Measurements from ENCODE around the gene FTO.

The FTO gene

GRCh38 chr16:54191163-54191562 is 487.2 kb downstream of the FTO start:
- H3K4me3 ChIP-seq (ENCODE audit: low read depth, low read length), result no peak overlapping the region
- DNase-seq (ENCODE audit: low read depth), result no peak
- no peak for TF ChIP-seq CTCF (IDR thresholded peaks at IDR 0.05; ENCODE audit: control insufficient read depth, extremely low read depth, insufficient read depth)

DNA sequence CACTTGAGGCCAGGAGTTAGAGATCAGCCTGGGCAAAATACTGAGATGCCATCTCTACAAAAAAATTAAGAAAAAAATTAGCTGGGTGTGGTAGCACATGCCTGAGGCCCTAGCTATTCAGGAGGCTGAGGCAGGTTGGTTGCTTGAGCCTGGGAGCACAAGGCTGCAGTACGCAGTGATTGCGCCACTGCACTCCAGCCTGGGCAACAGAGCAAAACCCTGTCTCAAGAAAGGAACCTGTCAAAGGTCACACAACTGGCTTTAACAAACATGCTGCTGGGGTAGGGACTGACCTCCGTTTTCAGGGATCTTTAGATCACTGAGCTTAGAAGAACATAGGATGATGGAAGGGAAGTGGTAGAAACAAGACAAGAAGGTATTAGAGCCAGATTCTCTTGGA is 487.6 kb downstream of the FTO start:
- no peak overlapping the region for H3K4me3 ChIP-seq (ENCODE audit: low read depth, low read length)
- no peak for DNase-seq (ENCODE audit: low read depth)
- no peak for TF ChIP-seq CTCF (IDR thresholded peaks at IDR 0.05; ENCODE audit: control insufficient read depth, extremely low read depth, insufficient read depth)

- H3K4me3 ChIP-seq (ENCODE audit: low read depth, low read length), result no peak overlapping the region
- no peak for DNase-seq (ENCODE audit: low read depth)
These were observed 489.2 kb downstream of the FTO start for GRCh38 chr16:54193013-54193664.

GRCh38 chr16:54193665-54194333 is 489.8 kb downstream of the FTO start:
- H3K4me3 ChIP-seq (ENCODE audit: low read depth, low read length), result no peak overlapping the region
- no peak for DNase-seq (ENCODE audit: low read depth)
- peak; percentile 87 for TF ChIP-seq CTCF (IDR thresholded peaks at IDR 0.05; ENCODE audit: control insufficient read depth, extremely low read depth, insufficient read depth)

More at GRCh38 chr16:54193013-54193664, 489.2 kb downstream of the FTO start:
- no peak for TF ChIP-seq CTCF (IDR thresholded peaks at IDR 0.05; ENCODE audit: control insufficient read depth, extremely low read depth, insufficient read depth)

DNA sequence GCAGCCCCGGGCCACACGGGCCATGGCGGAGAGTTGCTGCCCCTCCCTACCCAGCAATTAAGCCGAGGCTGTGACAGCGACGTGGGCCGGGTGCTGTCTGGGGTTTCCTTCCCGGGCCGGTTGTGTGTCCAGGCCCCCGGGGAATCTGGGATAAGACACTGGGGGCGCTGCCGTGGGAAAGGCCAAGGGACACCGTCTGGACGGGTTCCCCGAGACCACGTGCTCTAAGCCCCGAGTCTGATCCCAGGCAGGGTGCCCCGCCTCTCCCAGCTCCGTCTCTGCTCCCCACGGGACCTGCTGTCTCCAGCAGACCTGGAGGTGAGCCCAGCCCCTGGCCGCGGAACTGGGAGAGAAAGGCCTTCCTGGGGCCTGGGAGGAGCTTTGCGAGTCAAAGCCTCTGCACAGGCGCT is 490.4 kb downstream of the FTO start:
- no peak for DNase-seq (ENCODE audit: low read depth)
- no peak overlapping the region for H3K4me3 ChIP-seq (ENCODE audit: low read depth, low read length)
- TF ChIP-seq CTCF (IDR thresholded peaks at IDR 0.05; ENCODE audit: control insufficient read depth, extremely low read depth, insufficient read depth), result no peak

- H3K4me3 ChIP-seq (ENCODE audit: low read depth, low read length), result no peak overlapping the region
- no peak for TF ChIP-seq CTCF (IDR thresholded peaks at IDR 0.05; ENCODE audit: control insufficient read depth, extremely low read depth, insufficient read depth)
- no peak for DNase-seq (ENCODE audit: low read depth)
These were observed 493.8 kb downstream of the FTO start for GRCh38 chr16:54197758-54198157.
